ENCODE measurements around the gene VIL1. TPM values are rescaled to one million over a fixed set of nuclear protein-coding genes. Genes with fewer than 3 reads are reported as not detected.

VIL1 gene
- total and polyA plus RNA-seq, 9 of the 15 experiments (the other 6 are each of a cell fraction or from before 2014, with no cell fraction given): 0.51 to 2.7 (median 1.2) TPM

DNA sequence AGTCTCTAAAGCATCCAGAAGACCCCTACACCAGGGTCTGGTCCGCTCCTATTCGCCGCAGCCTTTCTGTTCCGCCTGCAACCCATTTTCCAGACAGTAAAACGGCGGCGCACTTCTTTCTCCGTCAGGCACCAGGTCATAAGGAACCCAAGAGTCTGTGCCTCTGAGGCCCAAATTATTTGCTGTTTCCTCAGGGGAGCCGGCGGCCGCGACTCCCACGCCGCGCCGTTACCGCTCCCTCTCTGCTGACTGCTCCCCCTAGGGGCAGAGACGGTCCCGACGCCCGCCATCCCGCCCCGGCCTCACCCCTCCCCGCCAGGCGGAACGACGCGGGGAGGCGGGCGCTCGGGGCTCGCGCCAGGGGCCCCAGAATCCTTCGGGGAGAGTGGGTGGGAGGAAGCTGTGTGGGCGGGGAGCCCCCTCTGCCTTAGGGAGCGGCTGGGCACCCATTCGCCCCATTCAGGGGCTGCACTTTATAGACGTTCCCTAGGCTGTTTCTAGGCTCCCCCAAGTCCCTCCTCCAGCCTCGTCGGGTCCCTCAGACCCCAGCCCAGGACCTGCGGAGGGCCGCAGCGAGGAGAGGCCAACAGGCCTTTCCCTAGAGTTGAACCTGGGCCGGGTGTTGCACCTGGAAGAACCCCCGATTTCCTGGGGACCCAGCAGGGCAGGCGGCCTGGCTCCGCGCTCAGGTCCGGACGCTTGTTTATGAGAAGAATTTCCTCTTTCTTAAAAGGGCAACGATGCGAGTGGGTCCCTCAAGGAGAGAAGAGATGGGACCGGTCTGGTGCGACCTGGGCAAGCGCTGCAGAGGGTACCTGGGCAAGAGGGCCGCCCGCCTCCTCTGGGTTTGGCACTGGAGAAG, 22.9 kb upstream of the VIL1 start (continued):
- TF ChIP-seq TAF15 (IDR thresholded peaks at IDR 0.05; ENCODE audit: low read depth, low read length) (no peak), ZBTB8A (IDR thresholded peaks at IDR 0.05; ENCODE audit: partially characterized antibody) (no peak), ZNF217 (CRISPR knock-in tag; IDR thresholded peaks at IDR 0.05) (no peak), HDAC3 (IDR thresholded peaks at IDR 0.05; ENCODE audit: borderline replicate concordance, partially characterized antibody) (no peak), CHD7 (IDR thresholded peaks at IDR 0.05; ENCODE audit: low read depth, low read length) (no peak)
- TF ChIP-seq, protein P1, sequence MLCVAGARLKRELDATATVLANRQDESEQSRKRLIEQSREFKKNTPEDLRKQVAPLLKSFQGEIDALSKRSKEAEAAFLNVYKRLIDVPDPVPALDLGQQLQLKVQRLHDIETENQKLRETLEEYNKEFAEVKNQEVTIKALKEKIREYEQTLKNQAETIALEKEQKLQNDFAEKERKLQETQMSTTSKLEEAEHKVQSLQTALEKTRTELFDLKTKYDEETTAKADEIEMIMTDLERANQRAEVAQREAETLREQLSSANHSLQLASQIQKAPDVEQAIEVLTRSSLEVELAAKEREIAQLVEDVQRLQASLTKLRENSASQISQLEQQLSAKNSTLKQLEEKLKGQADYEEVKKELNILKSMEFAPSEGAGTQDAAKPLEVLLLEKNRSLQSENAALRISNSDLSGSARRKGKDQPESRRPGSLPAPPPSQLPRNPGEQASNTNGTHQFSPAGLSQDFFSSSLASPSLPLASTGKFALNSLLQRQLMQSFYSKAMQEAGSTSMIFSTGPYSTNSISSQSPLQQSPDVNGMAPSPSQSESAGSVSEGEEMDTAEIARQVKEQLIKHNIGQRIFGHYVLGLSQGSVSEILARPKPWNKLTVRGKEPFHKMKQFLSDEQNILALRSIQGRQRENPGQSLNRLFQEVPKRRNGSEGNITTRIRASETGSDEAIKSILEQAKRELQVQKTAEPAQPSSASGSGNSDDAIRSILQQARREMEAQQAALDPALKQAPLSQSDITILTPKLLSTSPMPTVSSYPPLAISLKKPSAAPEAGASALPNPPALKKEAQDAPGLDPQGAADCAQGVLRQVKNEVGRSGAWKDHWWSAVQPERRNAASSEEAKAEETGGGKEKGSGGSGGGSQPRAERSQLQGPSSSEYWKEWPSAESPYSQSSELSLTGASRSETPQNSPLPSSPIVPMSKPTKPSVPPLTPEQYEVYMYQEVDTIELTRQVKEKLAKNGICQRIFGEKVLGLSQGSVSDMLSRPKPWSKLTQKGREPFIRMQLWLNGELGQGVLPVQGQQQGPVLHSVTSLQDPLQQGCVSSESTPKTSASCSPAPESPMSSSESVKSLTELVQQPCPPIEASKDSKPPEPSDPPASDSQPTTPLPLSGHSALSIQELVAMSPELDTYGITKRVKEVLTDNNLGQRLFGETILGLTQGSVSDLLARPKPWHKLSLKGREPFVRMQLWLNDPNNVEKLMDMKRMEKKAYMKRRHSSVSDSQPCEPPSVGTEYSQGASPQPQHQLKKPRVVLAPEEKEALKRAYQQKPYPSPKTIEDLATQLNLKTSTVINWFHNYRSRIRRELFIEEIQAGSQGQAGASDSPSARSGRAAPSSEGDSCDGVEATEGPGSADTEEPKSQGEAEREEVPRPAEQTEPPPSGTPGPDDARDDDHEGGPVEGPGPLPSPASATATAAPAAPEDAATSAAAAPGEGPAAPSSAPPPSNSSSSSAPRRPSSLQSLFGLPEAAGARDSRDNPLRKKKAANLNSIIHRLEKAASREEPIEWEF (CRISPR knock-in tag; IDR thresholded peaks at IDR 0.05): no peak
- TF ChIP-seq, protein P2, sequence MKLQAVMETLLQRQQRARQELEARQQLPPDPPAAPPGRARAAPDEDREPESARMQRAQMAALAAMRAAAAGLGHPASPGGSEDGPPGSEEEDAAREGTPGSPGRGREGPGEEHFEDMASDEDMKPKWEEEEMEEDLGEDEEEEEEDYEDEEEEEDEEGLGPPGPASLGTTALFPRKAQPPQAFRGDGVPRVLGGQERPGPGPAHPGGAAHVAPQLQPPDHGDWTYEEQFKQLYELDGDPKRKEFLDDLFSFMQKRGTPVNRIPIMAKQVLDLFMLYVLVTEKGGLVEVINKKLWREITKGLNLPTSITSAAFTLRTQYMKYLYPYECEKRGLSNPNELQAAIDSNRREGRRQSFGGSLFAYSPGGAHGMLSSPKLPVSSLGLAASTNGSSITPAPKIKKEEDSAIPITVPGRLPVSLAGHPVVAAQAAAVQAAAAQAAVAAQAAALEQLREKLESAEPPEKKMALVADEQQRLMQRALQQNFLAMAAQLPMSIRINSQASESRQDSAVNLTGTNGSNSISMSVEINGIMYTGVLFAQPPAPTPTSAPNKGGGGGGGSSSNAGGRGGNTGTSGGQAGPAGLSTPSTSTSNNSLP (IDR thresholded peaks at IDR 0.05; ENCODE audit: borderline replicate concordance, low read depth, low read length): no peak

Measured in K562 (cell line).